AG10803 (cell line): ENCODE data around the gene TNPO3.

Experiments used
- DNase-seq: peaks from one replicate; pipeline ENCODE4 v3.0.0; 2010; ENCODE audit warnings: low read depth
- H3K4me3 ChIP-seq: 2 replicates; pipeline ENCODE4 v1.5.1; 2011; ENCODE audit warnings: mild to moderate bottlenecking, low read length, control low read depth
- TF ChIP-seq, protein P1 (sequence below): conservative IDR thresholded peaks from 2 replicates; pipeline ENCODE4 v1.5.1; 2011; ENCODE audit warnings: mild to moderate bottlenecking, low read length, control low read depth, inconsistent platforms

TNPO3 gene

DNA sequence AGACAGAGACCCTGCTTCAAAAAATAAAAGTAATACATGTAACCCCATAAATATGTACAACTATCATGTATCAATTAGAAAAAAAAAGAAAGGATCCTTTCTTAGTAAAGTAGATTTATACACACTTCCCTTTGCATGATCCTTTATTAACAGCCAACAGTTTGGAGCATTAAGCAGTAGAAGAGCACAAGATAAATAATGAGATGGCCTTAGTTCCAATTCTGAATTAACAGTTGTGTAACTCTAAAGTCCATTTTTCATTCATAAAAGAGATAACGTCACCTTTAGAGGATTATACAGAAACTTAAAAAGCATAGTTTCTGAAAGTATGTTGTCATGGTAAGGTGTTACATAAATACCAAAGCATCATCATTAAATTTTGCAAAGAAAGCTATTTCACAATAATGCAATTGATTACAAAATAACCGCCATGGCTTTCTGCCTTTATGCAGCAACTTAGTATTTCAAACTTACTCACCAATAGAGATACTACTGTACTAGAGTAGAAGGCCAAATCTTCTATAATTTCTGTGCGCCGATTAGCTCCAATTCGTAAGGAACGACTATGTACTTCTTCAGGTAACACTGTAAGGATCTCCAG lies 40.3 kb downstream of the TNPO3 start:
- DNase-seq, result peak; percentile 3
- TF ChIP-seq, protein P1, sequence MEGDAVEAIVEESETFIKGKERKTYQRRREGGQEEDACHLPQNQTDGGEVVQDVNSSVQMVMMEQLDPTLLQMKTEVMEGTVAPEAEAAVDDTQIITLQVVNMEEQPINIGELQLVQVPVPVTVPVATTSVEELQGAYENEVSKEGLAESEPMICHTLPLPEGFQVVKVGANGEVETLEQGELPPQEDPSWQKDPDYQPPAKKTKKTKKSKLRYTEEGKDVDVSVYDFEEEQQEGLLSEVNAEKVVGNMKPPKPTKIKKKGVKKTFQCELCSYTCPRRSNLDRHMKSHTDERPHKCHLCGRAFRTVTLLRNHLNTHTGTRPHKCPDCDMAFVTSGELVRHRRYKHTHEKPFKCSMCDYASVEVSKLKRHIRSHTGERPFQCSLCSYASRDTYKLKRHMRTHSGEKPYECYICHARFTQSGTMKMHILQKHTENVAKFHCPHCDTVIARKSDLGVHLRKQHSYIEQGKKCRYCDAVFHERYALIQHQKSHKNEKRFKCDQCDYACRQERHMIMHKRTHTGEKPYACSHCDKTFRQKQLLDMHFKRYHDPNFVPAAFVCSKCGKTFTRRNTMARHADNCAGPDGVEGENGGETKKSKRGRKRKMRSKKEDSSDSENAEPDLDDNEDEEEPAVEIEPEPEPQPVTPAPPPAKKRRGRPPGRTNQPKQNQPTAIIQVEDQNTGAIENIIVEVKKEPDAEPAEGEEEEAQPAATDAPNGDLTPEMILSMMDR, result no peak
- no peak overlapping the region for H3K4me3 ChIP-seq

DNA sequence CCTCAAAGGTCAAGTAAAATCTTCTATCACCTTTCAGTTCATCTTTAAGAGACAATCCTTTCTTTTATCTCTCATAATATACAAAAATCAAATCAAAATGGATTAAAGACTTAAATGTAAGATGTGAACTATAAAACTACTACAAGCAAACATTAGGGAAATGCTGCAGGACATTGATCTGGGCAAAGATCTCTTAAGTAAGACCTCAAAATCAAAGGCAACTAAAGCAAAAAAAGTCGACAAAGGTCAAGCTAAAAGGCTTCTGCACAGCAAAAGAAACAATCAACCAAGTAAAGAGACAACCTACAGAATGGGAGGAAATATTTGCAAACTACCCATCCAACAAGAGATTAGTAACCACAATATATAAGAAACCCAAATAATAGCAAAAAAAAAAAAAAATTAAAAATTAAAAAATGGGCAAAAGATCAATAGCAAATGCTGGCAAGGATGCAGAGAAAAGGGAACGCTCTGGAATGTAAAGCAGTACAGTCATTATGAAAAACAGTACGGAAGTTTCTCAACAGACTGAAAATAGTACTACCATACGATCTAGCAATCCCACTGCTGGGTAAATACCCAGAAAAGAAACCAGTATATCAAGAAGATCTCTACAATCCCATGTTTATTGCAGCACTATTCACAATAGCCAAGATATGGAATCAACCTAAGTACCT lies 41.7 kb downstream of the TNPO3 start:
- DNase-seq, result no peak
- TF ChIP-seq, protein P1, result no peak
- H3K4me3 ChIP-seq, result no peak overlapping the region

DNA sequence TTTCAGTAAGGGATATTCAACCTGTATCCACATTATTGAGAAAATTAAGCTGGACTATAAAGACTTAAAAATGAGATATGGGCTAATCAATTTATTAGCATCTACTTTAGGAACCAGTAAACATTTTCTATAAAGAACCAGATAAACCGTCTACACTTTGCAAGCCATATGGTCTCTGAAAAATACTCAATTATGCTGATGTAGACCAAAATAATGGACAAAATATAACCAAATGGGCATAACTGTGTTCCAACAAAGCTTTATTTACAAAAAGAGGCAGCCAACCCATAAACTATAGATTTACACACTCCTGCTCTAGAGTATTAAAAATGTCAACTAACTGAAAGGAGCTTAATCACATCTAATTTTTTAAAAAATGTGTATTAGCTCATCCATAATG lies 42.3 kb downstream of the TNPO3 start:
- no peak overlapping the region for H3K4me3 ChIP-seq
- DNase-seq, result no peak
- TF ChIP-seq, protein P1, result no peak

DNA sequence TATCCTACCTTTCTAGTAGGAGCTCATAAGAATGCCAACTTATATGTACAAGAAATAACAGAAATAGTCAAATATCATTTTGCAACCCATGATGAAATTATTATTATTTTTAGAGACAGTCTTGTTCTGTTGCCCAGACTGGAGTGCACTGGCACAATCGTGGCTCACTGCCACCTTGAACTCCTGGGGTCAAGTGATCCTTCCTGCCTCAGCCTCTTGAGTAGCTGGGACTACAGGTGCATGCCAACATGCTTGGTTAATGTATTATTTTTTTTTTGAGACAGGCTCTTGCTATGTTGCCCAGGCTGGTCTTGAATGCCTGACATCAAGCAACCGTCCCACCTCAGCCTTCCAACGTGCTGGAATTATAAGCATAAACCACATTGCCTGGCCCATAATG lies 44.8 kb downstream of the TNPO3 start:
- no peak for DNase-seq
- TF ChIP-seq, protein P1, result no peak
- H3K4me3 ChIP-seq, result no peak overlapping the region

DNA sequence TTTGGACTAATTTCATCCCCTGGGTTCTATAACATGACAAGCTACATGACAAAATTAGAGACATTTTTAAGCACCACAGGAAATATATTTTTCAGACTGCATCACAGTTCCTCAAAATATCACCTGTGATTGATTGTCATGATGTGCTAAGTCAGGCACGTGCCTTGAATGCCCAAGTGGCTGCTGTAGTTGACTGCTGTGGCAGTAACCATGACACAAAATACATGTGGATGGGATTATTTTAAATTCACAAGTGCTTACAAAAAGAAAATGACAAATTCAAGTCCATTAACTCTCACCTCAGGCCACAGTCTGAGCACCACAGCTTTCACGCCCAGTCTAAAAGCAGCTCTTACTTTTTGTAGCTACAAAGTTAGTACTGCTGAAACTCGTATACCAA lies 45.5 kb downstream of the TNPO3 start:
- no peak for DNase-seq
- no peak overlapping the region for H3K4me3 ChIP-seq
- TF ChIP-seq, protein P1, result no peak

DNA sequence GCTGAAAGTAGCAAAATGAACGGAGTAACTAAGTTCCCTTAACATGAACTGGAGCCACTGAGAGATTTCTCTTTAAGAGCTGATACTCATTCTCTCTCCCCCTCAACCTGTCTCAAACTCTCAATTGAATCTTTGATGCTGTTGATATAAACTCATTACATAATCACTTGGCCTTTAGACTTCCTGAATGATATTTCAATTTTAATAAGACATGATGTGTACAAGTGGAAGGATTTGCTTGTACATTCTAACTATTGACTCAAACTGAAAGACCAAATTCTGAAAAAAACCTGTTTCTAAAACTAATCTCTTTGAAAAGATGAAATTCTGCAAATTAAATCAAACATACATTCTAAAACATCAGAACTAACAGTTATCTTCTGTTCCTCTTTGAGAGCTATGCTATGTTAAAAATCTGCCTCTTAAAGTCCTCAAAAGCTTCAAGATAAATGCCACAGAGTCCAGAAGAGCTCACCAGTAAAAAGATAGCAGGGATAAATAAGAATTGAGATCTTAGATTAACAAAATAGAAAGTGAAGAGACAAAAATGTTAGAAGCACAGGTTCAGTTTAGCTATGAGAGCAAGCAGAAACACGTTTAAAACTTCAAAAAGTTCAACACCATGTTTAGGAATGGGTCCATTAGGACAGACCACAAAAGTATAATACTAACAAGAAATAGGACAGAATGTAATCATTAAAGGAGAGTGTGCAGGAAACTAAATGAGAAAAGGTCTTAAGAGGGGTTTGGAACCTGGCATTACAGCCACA lies 46.1 kb downstream of the TNPO3 start:
- H3K4me3 ChIP-seq, result no peak overlapping the region
- DNase-seq, result no peak
- TF ChIP-seq, protein P1, result no peak
